NCI-H2196 (cell line): ENCODE results near the gene BLM.

Experiments used
- DNase-seq: peaks from one replicate; lab custom pipeline; 2025; ENCODE audit not compliant: unreplicated experiment; lab: John Stamatoyannopoulos, UW

BLM gene

DNA sequence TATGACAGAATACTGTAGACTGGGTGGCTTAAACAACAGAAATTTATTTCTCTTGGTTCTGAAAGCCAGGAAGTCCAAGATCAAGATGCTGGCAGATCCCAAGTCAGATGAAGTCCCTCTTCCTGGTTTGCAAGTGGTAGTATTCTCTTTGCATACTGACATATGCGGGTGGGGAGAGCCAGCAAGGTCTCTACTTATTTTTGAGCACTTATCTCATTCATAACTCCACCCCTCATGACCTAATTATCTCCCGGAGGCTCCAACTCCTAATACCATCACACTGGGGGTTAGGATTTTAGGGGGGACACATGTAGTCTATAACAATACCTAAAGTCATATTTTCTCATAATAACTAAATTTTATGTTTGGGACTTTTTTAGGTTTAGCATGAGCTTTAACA, 65.3 kb downstream of the BLM start:
- DNase-seq, result no peak

GRCh38 chr15:90787881-90788280, 70.7 kb downstream of the BLM start:
- DNase-seq, result no peak

DNA sequence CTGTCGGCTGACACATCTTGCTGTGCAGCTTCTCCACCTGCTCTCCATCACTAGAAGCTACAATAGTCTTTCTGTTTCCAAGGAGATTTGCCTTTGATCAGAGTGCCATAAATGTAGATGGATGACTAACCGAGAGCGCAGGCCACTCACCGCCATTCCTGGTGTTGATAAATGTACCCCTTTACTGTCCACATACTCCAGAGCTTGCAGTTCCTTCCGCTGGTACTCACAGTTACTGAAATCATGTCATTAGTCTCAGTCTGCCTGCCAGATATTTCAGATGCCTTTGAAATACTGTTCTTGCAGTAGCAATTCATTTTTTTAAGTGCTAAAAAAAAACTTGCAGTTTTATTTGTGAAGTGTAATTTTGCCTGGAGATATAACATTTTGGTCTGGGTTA, 72.3 kb downstream of the BLM start:
- DNase-seq, result no peak

- DNase-seq, result no peak
These were observed 72.9 kb downstream of the BLM start for GRCh38 chr15:90790057-90790456.

- no peak for DNase-seq
These were observed 73.4 kb downstream of the BLM start for GRCh38 chr15:90790561-90790960.

DNA sequence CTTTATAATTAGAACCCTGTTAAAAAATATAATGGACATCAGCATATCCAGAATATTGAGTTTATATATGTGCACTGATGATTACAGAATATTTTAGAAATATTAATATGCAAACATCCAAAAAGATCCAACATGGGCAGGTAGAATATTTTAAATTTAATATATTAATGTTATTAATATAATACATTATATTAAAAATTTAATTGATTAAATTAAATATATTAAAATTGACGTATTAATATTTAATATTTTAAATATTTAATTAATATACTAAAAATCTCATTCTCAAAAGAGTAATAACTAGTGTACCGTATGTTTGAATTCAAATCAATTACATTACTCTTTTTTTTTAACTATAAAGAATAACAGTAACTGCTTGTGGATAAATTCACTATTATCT, 77.4 kb downstream of the BLM start:
- no peak for DNase-seq

DNA sequence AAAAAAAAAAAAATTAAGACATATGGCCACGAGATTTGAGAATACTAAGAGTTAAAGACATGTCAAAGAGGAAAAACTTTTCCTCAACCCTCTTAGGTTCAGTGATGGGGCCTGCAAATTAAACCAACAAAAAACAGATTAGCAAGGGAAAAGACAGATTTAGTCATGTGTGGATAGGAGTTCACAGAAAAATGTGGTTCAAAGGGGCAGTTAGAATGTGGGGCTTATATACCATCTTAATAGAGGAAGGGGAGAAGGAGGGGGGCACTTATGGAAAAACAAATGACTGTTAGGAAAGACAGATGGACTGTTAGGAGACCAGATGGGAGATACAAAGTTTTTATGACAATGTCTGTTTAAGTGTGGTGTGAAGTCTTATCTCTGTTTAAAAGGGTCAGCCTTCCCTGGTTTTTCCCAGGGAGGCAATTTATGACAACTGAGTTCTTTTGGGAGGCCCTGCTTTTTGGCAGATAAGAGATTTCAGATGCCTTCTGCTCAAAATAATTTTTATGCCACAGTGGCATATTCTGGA, 82.6 kb downstream of the BLM start:
- DNase-seq, result no peak

DNA sequence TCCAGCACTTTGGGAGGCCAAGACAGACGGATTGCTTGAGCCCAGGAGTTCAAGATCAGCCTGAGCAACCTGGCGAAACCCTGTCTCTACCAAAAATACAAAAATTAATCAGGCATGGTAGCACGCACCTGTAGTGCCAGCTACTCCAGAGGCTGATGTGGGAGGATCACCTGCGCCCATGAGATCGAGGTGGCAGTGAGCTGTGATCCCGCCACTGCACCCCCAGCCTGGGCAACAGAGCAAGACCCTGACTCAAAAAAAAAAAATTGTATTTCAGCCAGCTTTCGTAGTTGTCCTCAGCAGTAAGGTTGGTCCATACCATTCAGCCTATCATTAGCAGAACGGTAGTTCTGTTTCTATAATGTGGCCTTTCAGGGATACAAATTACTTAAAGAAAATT, 84.7 kb downstream of the BLM start:
- no peak for DNase-seq

- DNase-seq, result no peak
These were observed 90.1 kb downstream of the BLM start for GRCh38 chr15:90807074-90807785.

GRCh38 chr15:90807786-90808086, 90.6 kb downstream of the BLM start:
- DNase-seq, result no peak

- DNase-seq, result no peak
These were observed 91.5 kb downstream of the BLM start for GRCh38 chr15:90808517-90809235.

DNA sequence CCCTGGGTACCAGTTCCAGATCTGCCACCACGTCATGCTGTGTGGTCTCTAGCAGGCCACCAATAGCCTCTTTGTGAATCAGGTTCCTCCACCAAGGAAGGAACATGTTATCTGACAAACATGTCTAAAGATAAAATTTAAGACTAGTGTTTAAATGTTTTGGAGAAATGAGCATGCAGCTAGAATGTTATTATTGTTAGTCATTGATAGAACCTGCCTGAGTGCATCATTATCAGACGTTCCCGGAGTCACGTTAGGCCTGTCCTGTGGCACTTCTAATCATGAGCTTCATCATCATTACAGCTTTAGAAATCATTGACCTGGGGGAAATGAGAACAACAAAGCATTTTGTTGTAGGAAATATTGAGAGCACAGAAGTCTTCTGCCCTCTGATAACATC, 92.4 kb downstream of the BLM start:
- no peak for DNase-seq

DNA sequence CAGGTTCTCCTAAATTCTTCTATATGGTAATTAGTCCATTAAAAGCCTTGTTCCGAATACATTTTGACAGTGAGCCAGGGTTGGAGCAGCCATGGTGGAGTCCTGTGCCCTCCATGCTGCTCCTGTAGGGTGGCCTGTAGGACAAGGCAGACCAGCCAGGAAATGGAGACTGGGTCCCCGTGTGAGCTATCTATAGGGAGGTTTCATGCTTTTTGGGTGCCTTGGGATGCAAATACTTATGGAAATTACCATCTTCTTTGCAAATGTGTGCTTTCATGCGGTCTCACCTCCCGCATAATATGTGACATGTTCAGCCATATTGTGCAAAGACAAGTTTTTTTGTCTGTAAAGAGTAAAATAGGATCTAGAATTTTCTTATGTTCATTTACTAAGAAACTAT, 93.2 kb downstream of the BLM start:
- DNase-seq, result no peak

- no peak for DNase-seq
These were observed 95.2 kb downstream of the BLM start for GRCh38 chr15:90812171-90812957.

DNA sequence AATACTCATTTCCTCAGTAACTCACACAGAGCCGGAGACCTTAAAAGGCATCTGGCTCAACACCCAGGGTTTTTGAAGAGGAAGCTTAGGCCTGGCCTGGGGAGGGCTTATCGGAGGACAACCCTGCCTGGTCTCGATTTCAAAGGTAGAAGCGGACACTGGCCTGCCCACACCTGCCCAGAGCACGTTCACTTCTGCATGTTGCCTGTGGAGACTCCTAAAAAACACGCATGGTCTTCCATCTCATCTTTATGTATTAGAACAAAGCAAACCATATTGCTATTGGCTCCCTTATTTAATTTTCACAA, 95.8 kb downstream of the BLM start:
- DNase-seq, result no peak

GRCh38 chr15:90813796-90814190, 96.6 kb downstream of the BLM start:
- DNase-seq, result no peak

DNA sequence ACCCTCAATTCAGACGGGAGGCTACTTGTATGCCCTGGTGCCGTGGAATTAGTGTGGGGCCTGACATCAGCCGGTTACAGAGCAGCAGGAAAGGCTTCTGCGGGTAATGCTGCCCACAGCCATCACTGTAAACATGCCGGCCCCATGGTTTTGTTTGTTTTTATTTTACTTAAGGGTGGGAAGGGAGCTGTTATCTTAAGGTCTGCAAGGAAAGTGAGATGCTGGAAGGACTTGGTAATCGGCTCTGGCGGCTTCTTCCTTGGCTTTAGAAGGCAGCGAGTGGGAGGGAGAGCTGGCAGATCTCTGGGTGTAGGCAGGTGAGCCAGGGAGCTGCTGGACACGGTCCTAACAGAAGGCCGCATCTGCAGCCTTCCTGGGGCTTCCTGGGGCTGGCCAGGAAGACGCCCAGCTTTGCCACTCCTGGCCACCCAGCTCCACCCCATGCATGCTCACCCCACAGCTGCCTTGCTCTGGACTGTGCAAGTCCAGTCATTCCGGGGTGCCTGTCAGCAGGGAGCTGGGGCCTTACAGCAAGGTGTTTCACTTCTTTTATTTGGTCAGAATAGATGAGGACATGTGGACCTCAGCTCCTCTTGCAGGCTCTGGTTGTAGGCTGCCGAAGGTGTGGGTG, 97.2 kb downstream of the BLM start:
- DNase-seq, result no peak

GRCh38 chr15:90816401-90817116, 99.4 kb downstream of the BLM start:
- DNase-seq, result no peak

DNA sequence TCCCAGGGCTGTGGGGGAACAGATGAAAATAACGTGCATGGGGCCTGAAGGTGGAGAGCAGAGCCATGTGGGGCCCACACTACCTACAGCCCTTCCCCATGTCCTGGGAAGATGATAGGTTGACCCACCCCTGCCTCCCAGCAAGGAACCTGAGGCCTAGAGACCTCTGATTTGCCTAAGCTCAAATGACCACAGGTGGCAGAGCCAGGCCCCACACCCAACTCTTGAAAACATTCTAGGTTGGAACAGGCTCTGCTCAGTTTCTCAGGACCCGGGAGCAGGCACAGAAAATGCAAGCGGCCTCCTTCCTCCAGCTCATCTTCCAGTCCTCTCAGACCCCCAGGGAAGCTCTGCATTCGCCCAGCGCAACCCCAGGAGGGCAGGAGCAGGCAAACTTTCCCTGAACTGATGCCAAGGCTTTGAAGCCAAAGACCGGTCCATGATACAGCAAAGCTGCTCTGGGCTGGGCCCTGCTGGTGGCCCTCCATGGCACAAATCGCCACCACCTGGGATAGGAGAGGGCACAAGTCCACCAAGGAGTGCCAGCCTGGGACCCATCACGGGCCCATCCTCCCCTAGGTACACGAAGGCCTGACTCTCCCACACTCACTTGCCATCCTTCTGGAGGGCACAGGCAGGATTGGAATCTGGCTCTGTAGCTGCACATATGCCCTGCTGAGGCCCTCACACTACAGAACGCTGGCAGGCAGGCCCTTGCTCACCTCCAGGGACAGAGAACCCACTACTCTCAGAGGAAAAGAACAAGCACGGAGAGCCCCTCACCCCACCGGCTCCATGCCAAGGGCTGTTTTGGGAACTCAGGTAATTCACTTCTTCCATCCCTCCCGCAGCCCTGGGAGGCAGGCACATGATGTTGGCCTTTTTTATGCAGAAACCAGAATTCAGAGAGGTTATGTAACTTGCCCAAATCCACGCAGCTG, 100.2 kb downstream of the BLM start:
- DNase-seq, result no peak
